A549 (cell line): ENCODE results near the gene EVX2. TPM values are rescaled to one million over a fixed set of nuclear protein-coding genes. Genes with fewer than 3 reads are reported as not detected.

ENCODE experiments used
- ATAC-seq, 2 experiments: fragments of 200-7000 bp in 1 of 2; fragments of >200 bp in 1 of 2; cut with Nextera tagmentation in 1 of 2; cut with Tn5 transposase in 1 of 2; 3 replicates each; pipeline versions ENCODE4 v1.8.0 to v1.9.1; 2018 to 2020; ENCODE audit warnings: mild to moderate bottlenecking in 1 of 2, moderate library complexity in 1 of 2
- CTCF ChIA-PET: fragments of 300-600 bp; sonication (Branson Sonifier 250); formaldehyde crosslinking; extraction: SDS; loops from one replicate; lab custom pipeline; 2021; ENCODE audit warnings: antibody characterized with exemption, inconsistent platforms; lab: Yijun Ruan, JAX
- POLR2A ChIA-PET: fragments of 350-600 bp; formaldehyde crosslinking; extraction: SDS; loops from one replicate; lab custom pipeline; 2021; ENCODE audit warnings: antibody characterized with exemption, inconsistent platforms; lab: Yijun Ruan, JAX
- DNase-seq, 2 experiments: peaks; one replicate each; pipeline versions ENCODE4 v3.0.0 to v3.0.0-alpha.2; 2011 to 2016; ENCODE audit warnings: low read depth in 1 of 2, low spot score in 1 of 2
- FAIRE-seq: peaks from 2 replicates; lab custom pipeline; 2011; peaks lifted over from hg19 to GRCh38; lab: Jason Lieb, UNC
- H3K27ac ChIP-seq, 2 experiments: fragments of >200 bp; sonication (Bioruptor Twin); formaldehyde crosslinking; 3 replicates each; pipeline ENCODE4 v1.5.1; 2016 to 2017
- H3K4me1 ChIP-seq: fragments of >200 bp; sonication (Bioruptor Twin); formaldehyde crosslinking; 3 replicates; pipeline ENCODE4 v1.6.1; 2016
- H3K4me2 ChIP-seq: fragments of >200 bp; sonication (Bioruptor Twin); formaldehyde crosslinking; 3 replicates; pipeline ENCODE4 v1.6.1; 2016
- H3K4me3 ChIP-seq: fragments of >200 bp; sonication (Bioruptor Twin); formaldehyde crosslinking; 3 replicates; pipeline ENCODE4 v1.5.1; 2016
- H3K9me3 ChIP-seq: fragments of >200 bp; sonication (Bioruptor Twin); formaldehyde crosslinking; 3 replicates; pipeline ENCODE4 v1.6.1; 2016
- ATOH8 ChIP-seq: fragments of 250-450 bp; sonication (Bioruptor Pico); IDR thresholded peaks from 2 replicates; pipeline ENCODE4 v1.5.0; 2020; ENCODE audit warnings: low read depth, mild to moderate bottlenecking, moderate library complexity
- CBX2 ChIP-seq: fragments of 200-600 bp; sonication (generic); IDR thresholded peaks from 2 replicates; pipeline ENCODE4 v1.6.1; 2016; ENCODE audit warnings: low read depth, mild to moderate bottlenecking, borderline replicate concordance
- CBX8 ChIP-seq: fragments of 200-600 bp; sonication (generic); IDR thresholded peaks from 2 replicates; pipeline ENCODE4 v1.6.1; 2016
- CHD2 ChIP-seq: fragments of 150-350 bp; IDR thresholded peaks from 2 replicates; pipeline ENCODE4 v1.6.1; 2014; ENCODE audit warnings: low read length; ENCODE audit not compliant: partially characterized antibody
- CHD4 ChIP-seq: fragments of 200-600 bp; sonication (generic); IDR thresholded peaks from 2 replicates; pipeline ENCODE4 v1.6.1; 2016; ENCODE audit warnings: antibody characterized with exemption, mild to moderate bottlenecking, borderline replicate concordance
- E2F6 ChIP-seq: IDR thresholded peaks from 2 replicates; pipeline ENCODE4 v1.6.1; 2012; ENCODE audit warnings: low read depth, borderline replicate concordance
- ELK1 ChIP-seq: fragments of 150-350 bp; IDR thresholded peaks from 2 replicates; pipeline ENCODE4 v1.6.1; 2014; ENCODE audit warnings: low read depth, mild to moderate bottlenecking, low read length
- ESRRA ChIP-seq: fragments of 150-350 bp; IDR thresholded peaks from 2 replicates; pipeline ENCODE4 v1.6.1; 2014; ENCODE audit warnings: mild to moderate bottlenecking, low read length, borderline replicate concordance
- FOSB ChIP-seq: fragments of 250-450 bp; sonication (Bioruptor Pico); IDR thresholded peaks from 2 replicates; pipeline ENCODE4 v1.5.0; 2020; ENCODE audit warnings: mild to moderate bottlenecking, moderate library complexity
- HES2 ChIP-seq: fragments of >200 bp; sonication (Bioruptor Twin); formaldehyde crosslinking; IDR thresholded peaks from 2 replicates; pipeline ENCODE4 v1.6.1; 2016
- HEYL ChIP-seq: fragments of 250-450 bp; sonication (Bioruptor Pico); IDR thresholded peaks from 2 replicates; pipeline ENCODE4 v1.8.0; 2021; ENCODE audit warnings: mild to moderate bottlenecking, moderate library complexity
- HOXA7 ChIP-seq: fragments of 250-450 bp; sonication (Bioruptor Pico); IDR thresholded peaks from 2 replicates; pipeline ENCODE4 v1.5.0; 2020; ENCODE audit warnings: mild to moderate bottlenecking, moderate library complexity
- JUNB ChIP-seq: fragments of >200 bp; sonication (Bioruptor Twin); formaldehyde crosslinking; IDR thresholded peaks from 2 replicates; pipeline ENCODE4 v1.6.1; 2016
- KDM5A ChIP-seq: fragments of 200-600 bp; sonication (generic); IDR thresholded peaks from 2 replicates; pipeline ENCODE4 v1.6.1; 2016; ENCODE audit warnings: antibody characterized with exemption, mild to moderate bottlenecking
- MAFK ChIP-seq: fragments of 450-650 bp; IDR thresholded peaks from 2 replicates; pipeline ENCODE4 v1.6.1; 2014; ENCODE audit not compliant: partially characterized antibody
- MAZ ChIP-seq: fragments of 150-350 bp; IDR thresholded peaks from 2 replicates; pipeline ENCODE4 v1.6.1; 2014; ENCODE audit warnings: antibody characterized with exemption, low read depth, low read length, borderline replicate concordance
- NFE2L2 ChIP-seq: fragments of 150-350 bp; conservative IDR thresholded peaks from 2 replicates; pipeline ENCODE4 v1.6.1; 2014; ENCODE audit warnings: low read length
- NR3C1 ChIP-seq: fragments of >200 bp; sonication (Bioruptor Twin); formaldehyde crosslinking; IDR thresholded peaks from 3 replicates; pipeline ENCODE4 v1.6.1; 2017
- PBX3 ChIP-seq: IDR thresholded peaks from 2 replicates; pipeline ENCODE4 v1.6.1; 2012
- PHF8 ChIP-seq: fragments of 200-600 bp; sonication (generic); IDR thresholded peaks from 2 replicates; pipeline ENCODE4 v1.6.1; 2016; ENCODE audit warnings: low read depth, mild to moderate bottlenecking, antibody characterized with exemption, moderate library complexity, borderline replicate concordance
- POLR2AphosphoS2 ChIP-seq: conservative IDR thresholded peaks from 2 replicates; pipeline ENCODE4 v1.6.1; 2012; ENCODE audit warnings: low read length, improper control_type of control experiment, inconsistent platforms
- RAD21 ChIP-seq, 2 experiments: fragments of >200 bp in 1 of 2; sonication (Bioruptor Twin) in 1 of 2; formaldehyde crosslinking in 1 of 2; IDR thresholded peaks in 1 of 2; conservative IDR thresholded peaks in 1 of 2; 2 replicates in 1 of 2; 3 replicates in 1 of 2; pipeline ENCODE4 v1.6.1; 2012 to 2018; ENCODE audit warnings: inconsistent platforms in 1 of 2
- RCOR1 ChIP-seq: fragments of 150-350 bp; IDR thresholded peaks from 2 replicates; pipeline ENCODE4 v1.6.1; 2014; ENCODE audit warnings: antibody characterized with exemption, low read length, low read depth
- RFX5 ChIP-seq: fragments of 450-650 bp; IDR thresholded peaks from 2 replicates; pipeline ENCODE4 v1.7.1; 2014; ENCODE audit warnings: antibody characterized with exemption, mild to moderate bottlenecking, moderate library complexity
- ZC3H11A ChIP-seq: fragments of 450-650 bp; IDR thresholded peaks from 2 replicates; pipeline ENCODE4 v1.6.1; 2014; ENCODE audit warnings: antibody characterized with exemption, mild to moderate bottlenecking
- ZNF302 ChIP-seq: fragments of 250-450 bp; sonication (Bioruptor Pico); IDR thresholded peaks from 2 replicates; pipeline ENCODE4 v1.9.0; 2021; ENCODE audit warnings: inconsistent platforms, mild to moderate bottlenecking, moderate library complexity
- WGBS: methylation state at CpG from one replicate; pipeline ENCODE4 v1.1.6; 2017; ENCODE audit errors: missing lambda C conversion rate; 5-methylcytosine and 5-hydroxymethylcytosine counted together
- polyA plus RNA-seq, 4 experiments: library from polyadenylated mRNA; depleted of rRNA in 3 of 4; stranded (reverse); fragments of >200 nt; fragmentation: RNase III in 1 of 4; extraction: RNeasy Plus Mini Kit Qiagen cat#74134 plus additional on column Dnase treatment in 1 of 4; gene quantifications; 2 replicates in 3 of 4; 3 replicates in 1 of 4; pipeline ENCODE4 v1.2.3, GENCODE V29; 2011 to 2017

The EVX2 gene
- polyA plus RNA-seq, 2 of the 4 experiments (the other 2 are of a cell fraction): 0.03 TPM; not detected in 1

GRCh38 chr2:176071330-176072291 is 12.2 kb downstream of the EVX2 start:
- Histone ChIP-seq H3K4me2 (no peak overlapping the region), H3K4me3 (no peak overlapping the region), H3K9me3 (no peaks in the 10 kb centered on the region), H3K27ac (no peak overlapping the region), H3K4me1 (no peaks in the 10 kb centered on the region)
- ATAC-seq: no peak
- TF ChIP-seq HOXA7 (CRISPR knock-in tag) (no peak), JUNB (no peak), POLR2AphosphoS2 (no peak), ELK1 (no peak), CHD2 (no peak), NFE2L2 (no peak), FOSB (CRISPR knock-in tag) (no peak), MAZ (no peak), PBX3 (no peak), CHD4 (no peak), ESRRA (no peak)
- DNase-seq: no peak
- POLR2A ChIA-PET: no interaction called here
- 71% methylated on average over 36 of the region's 58 CpGs for WGBS
- no peak for FAIRE-seq
- CTCF ChIA-PET: interaction anchor here (0.6 to 1.2 kb wide), 4 partner anchors 8 to 1690 kb away, joined by 3 to 10 read pairs (median 4); no protein-coding TSS in a partner anchor

- ChIA-PET POLR2A (no interaction called here), CTCF (interaction anchor here (3.3 kb wide), 1 partner anchor 11 kb away, joined by 18 read pairs; no protein-coding TSS in a partner anchor)
- 70% methylated on average over 25 of the region's 30 CpGs for WGBS
- no peak overlapping the region for H3K27ac ChIP-seq
- no peaks in the 10 kb centered on the region for H3K9me3 ChIP-seq
- no peak for FAIRE-seq
- H3K4me3 ChIP-seq: no peak overlapping the region
- no peaks in the 10 kb centered on the region for H3K4me1 ChIP-seq
- H3K4me2 ChIP-seq: no peak overlapping the region
- no peak for TF ChIP-seq RFX5
- TF ChIP-seq ZC3H11A: no peak
- no peak for TF ChIP-seq JUNB
- DNase-seq: no peak
- no peak for ATAC-seq
These were observed 15.3 kb downstream of the EVX2 start for GRCh38 chr2:176068419-176068832.

- ChIA-PET POLR2A (no interaction called here), CTCF (interaction anchor here (3.3 kb wide), 1 partner anchor 12 kb away, joined by 18 read pairs; no protein-coding TSS in a partner anchor)
- TF ChIP-seq KDM5A (no peak), MAZ (no peak), NR3C1 (no peak), MAFK (no peak), PHF8 (no peak), ZNF302 (no peak), ESRRA (no peak), RAD21 (conservative IDR thresholded peaks at IDR 0.05 in 1 of 2, IDR thresholded peaks at IDR 0.05 in 1 of 2) (no peak), RCOR1 (no peak), HEYL (CRISPR knock-in tag) (no peak), CBX2 (no peak), RFX5 (no peak), E2F6 (no peak), CBX8 (no peak), HES2 (no peak), ATOH8 (CRISPR knock-in tag) (no peak)
- WGBS: 68% methylated on average over 35 of the region's 38 CpGs
- Histone ChIP-seq H3K4me3 (no peak overlapping the region), H3K27ac (no peak overlapping the region), H3K4me1 (no peaks in the 10 kb centered on the region), H3K9me3 (no peaks in the 10 kb centered on the region), H3K4me2 (no peak overlapping the region)
- DNase-seq (no peak), FAIRE-seq (no peak), ATAC-seq (no peak)
These were observed 16.0 kb downstream of the EVX2 start for GRCh38 chr2:176067589-176068418.
